Smooth muscle cell (in vitro differentiated cells): ENCODE data around the gene CFAP299. TPM values are rescaled to one million over a fixed set of nuclear protein-coding genes. Genes with fewer than 3 reads are reported as not detected.
A peak's percentile ranks its signal among the peaks of the same experiment; 100 is the strongest.

Experiments
- DNase-seq: peaks from one replicate; lab custom pipeline; 2025; ENCODE audit not compliant: unreplicated experiment; lab: John Stamatoyannopoulos, UW
- H2AFZ ChIP-seq: fragments of 200-600 bp; sonication (generic); 2 replicates; pipeline ENCODE4 v1.6.0; 2016; ENCODE audit warnings: antibody characterized with exemption, low read depth, mild to moderate bottlenecking
- H3F3A ChIP-seq: fragments of 200-600 bp; sonication (generic); 2 replicates; pipeline ENCODE4 v1.6.0; 2017; ENCODE audit warnings: antibody characterized with exemption, low read depth
- H3K27ac ChIP-seq: fragments of 200-600 bp; sonication (generic); 2 replicates; pipeline ENCODE4 v1.5.1; 2016; ENCODE audit warnings: low read depth, mild to moderate bottlenecking
- H3K27me3 ChIP-seq: fragments of 200-600 bp; sonication (generic); 2 replicates; pipeline ENCODE4 v1.6.1; 2016; ENCODE audit warnings: low read depth, mild to moderate bottlenecking
- H3K36me3 ChIP-seq: fragments of 200-600 bp; sonication (generic); 2 replicates; pipeline ENCODE4 v1.5.1; 2016; ENCODE audit warnings: low read depth
- H3K4me1 ChIP-seq: fragments of 200-600 bp; sonication (generic); 2 replicates; pipeline ENCODE4 v1.5.1; 2016; ENCODE audit warnings: low read depth
- H3K4me2 ChIP-seq: fragments of 200-600 bp; sonication (generic); 2 replicates; pipeline ENCODE4 v1.6.0; 2016; ENCODE audit warnings: mild to moderate bottlenecking
- H3K4me3 ChIP-seq: fragments of 200-600 bp; sonication (generic); 2 replicates; pipeline ENCODE4 v1.5.1; 2016; ENCODE audit warnings: mild to moderate bottlenecking
- H3K79me2 ChIP-seq: fragments of 200-600 bp; sonication (generic); 2 replicates; pipeline ENCODE4 v1.6.0; 2016; ENCODE audit warnings: low read depth, mild to moderate bottlenecking
- H3K9ac ChIP-seq: fragments of 200-600 bp; sonication (generic); 2 replicates; pipeline ENCODE4 v1.6.0; 2016; ENCODE audit warnings: low read depth
- H3K9me3 ChIP-seq: fragments of 200-600 bp; sonication (generic); replicated peaks from 2 replicates; pipeline ENCODE4 v1.5.1; 2016; ENCODE audit warnings: low read depth
- H4K20me1 ChIP-seq: fragments of 200-600 bp; sonication (generic); 2 replicates; pipeline ENCODE4 v1.6.0; 2016; ENCODE audit warnings: low read depth
- WGBS: methylation state at CpG from one replicate; pipeline ENCODE4 v1.1.7; 2016; ENCODE audit warnings: low lambda C conversion rate; 5-methylcytosine and 5-hydroxymethylcytosine counted together
- polyA plus RNA-seq: library from polyadenylated mRNA; unstranded; fragments of >200 nt; fragmentation: Nextera tagmentation; extraction: Ambion mirVana; gene quantifications from 2 replicates; pipeline ENCODE4 v1.2.1, GENCODE V29; 2016
- total RNA-seq: library from RNA; depleted of rRNA; stranded (reverse); fragments of >200 nt; gene quantifications from 2 replicates; pipeline ENCODE4 v1.2.3, GENCODE V29; 2014
- TF ChIP-seq, protein P1 (sequence below): fragments of 200-600 bp; sonication (generic); IDR thresholded peaks from 2 replicates; pipeline ENCODE4 v1.5.1; 2017; ENCODE audit warnings: borderline replicate concordance, mild to moderate bottlenecking, antibody characterized with exemption; ENCODE audit not compliant: insufficient read depth, poor library complexity, severe bottlenecking

CFAP299 gene
- total and polyA plus RNA-seq, 2 experiments from 2014 or later: not detected

DNA sequence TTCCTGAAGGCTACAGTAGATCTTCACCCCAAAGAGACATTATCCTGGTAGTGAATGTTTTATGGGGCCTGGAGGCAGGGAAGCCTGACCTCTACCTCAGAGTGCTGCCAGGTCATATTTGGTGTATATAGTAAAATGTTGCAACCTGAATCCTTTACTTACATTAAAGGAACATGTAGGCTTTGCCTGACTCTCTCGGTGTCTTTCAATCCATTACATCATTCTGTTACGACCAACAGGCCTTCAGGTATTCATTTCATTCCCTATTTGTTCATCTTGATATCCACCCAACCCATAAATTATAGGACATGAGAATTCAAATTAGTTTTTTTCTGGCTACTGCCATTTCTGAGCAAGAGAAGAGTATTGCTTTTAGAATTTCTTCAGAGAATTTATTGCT lies 116.5 kb downstream of the CFAP299 start:
- H4K20me1 ChIP-seq: no peaks in the 10 kb centered on the region
- no peak overlapping the region for H3K4me3 ChIP-seq
- H3K79me2 ChIP-seq: no peaks in the 10 kb centered on the region
- no peak overlapping the region for H3K9ac ChIP-seq
- H2AFZ ChIP-seq: no peak overlapping the region
- H3K27ac ChIP-seq: no peak overlapping the region
- TF ChIP-seq, protein P1, sequence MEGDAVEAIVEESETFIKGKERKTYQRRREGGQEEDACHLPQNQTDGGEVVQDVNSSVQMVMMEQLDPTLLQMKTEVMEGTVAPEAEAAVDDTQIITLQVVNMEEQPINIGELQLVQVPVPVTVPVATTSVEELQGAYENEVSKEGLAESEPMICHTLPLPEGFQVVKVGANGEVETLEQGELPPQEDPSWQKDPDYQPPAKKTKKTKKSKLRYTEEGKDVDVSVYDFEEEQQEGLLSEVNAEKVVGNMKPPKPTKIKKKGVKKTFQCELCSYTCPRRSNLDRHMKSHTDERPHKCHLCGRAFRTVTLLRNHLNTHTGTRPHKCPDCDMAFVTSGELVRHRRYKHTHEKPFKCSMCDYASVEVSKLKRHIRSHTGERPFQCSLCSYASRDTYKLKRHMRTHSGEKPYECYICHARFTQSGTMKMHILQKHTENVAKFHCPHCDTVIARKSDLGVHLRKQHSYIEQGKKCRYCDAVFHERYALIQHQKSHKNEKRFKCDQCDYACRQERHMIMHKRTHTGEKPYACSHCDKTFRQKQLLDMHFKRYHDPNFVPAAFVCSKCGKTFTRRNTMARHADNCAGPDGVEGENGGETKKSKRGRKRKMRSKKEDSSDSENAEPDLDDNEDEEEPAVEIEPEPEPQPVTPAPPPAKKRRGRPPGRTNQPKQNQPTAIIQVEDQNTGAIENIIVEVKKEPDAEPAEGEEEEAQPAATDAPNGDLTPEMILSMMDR: no peak
- no peaks in the 10 kb centered on the region for H3K36me3 ChIP-seq
- no peaks in the 10 kb centered on the region for H3F3A ChIP-seq
- H3K27me3 ChIP-seq: no peaks in the 10 kb centered on the region
- WGBS: 86% methylated on average over 2 of the region's 2 CpGs
- no peak overlapping the region for H3K4me2 ChIP-seq
- no peak for DNase-seq
- no peaks in the 10 kb centered on the region for H3K9me3 ChIP-seq
- H3K4me1 ChIP-seq: peaks cover 3% of the 10 kb centered on the region

DNA sequence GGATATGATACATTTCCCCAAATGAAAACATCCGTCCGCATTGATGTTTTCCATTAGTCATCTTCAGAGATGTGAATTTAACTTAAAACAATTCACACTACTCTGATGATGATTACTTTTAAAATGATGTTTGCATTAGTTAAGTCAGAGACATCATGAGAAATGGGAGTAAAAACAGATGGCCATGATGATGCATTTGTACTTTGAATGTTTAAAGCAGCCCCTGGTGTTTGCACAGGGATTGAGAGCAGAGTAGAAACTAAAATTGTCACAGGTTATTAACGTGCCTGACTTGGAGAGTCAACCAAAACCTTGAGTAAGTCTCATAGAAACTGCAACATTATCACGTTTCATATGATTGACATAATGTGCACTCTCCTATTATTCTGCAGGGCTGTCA lies 117.2 kb downstream of the CFAP299 start:
- Histone ChIP-seq H4K20me1 (no peaks in the 10 kb centered on the region), H3K4me3 (no peak overlapping the region), H2AFZ (no peak overlapping the region), H3F3A (no peaks in the 10 kb centered on the region), H3K9me3 (no peaks in the 10 kb centered on the region), H3K79me2 (no peaks in the 10 kb centered on the region), H3K9ac (no peak overlapping the region), H3K4me2 (no peak overlapping the region), H3K36me3 (no peaks in the 10 kb centered on the region), H3K4me1 (peaks cover 3% of the 10 kb centered on the region), H3K27ac (no peak overlapping the region), H3K27me3 (no peaks in the 10 kb centered on the region)
- TF ChIP-seq, protein P1: no peak
- WGBS: 66% methylated on average over 4 of the region's 4 CpGs
- DNase-seq: no peak

DNA sequence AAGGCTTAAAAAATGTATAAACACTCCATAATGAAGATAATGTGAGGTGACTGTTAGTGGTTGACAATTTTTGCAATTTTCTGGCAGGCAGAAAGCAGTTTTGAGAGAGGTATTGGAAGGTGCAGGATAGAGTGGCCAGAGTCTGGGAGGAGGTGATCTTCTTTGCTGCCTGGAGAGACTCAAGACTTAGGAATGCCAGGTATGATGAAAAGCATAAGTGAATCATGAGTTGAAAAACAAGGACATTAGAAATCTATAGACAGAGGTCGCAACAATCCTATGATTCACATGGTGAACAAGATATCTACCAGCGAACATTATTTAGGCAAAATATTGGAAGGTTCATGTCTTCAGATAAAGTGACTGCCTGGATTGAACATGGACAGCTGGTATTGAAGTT lies 118.5 kb downstream of the CFAP299 start:
- DNase-seq: no peak

DNA sequence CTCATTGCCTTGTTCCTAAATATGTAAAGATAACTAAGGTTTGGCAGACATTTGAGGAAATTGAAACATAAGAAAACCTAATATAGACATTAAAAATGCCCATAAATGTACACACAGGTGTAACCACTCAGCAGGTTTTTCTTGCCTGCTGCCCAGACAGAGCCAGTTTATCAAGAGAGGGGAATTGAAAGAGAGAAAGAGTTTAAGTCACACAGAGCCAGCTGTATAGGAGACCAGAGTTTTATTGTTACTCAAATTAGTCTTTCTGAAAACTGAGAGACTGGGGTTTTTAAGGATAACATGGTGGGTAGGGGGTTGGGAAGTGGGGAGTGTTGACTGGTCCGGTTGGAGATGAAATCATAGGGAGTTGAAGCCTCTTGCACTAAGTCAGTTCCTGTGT lies 119.0 kb downstream of the CFAP299 start:
- WGBS: 64% methylated on average over 1 of the region's 1 CpG
- DNase-seq: no peak
- Histone ChIP-seq H3K9me3 (no peaks in the 10 kb centered on the region), H3K9ac (no peak overlapping the region), H3K4me3 (no peak overlapping the region), H3K4me2 (no peak overlapping the region), H3K79me2 (no peaks in the 10 kb centered on the region), H3K27me3 (no peaks in the 10 kb centered on the region), H3K4me1 (peaks cover 3% of the 10 kb centered on the region), H3F3A (no peaks in the 10 kb centered on the region), H2AFZ (no peak overlapping the region), H3K27ac (peak overlapping the region; percentile 88), H4K20me1 (no peaks in the 10 kb centered on the region), H3K36me3 (no peaks in the 10 kb centered on the region)
- TF ChIP-seq, protein P1: no peak

More for the DNA sequence above, 118.5 kb downstream of the CFAP299 start:
- Histone ChIP-seq H3K4me1 (peaks cover 3% of the 10 kb centered on the region), H3K36me3 (no peaks in the 10 kb centered on the region), H2AFZ (no peak overlapping the region), H3K4me2 (no peak overlapping the region), H3K9ac (no peak overlapping the region), H3K9me3 (no peaks in the 10 kb centered on the region), H3K27me3 (no peaks in the 10 kb centered on the region), H4K20me1 (no peaks in the 10 kb centered on the region), H3K79me2 (no peaks in the 10 kb centered on the region), H3K4me3 (no peak overlapping the region), H3F3A (no peaks in the 10 kb centered on the region), H3K27ac (peak overlapping the region; percentile 88)
- TF ChIP-seq, protein P1: no peak
- WGBS: 68% methylated on average over 2 of the region's 2 CpGs
